ENCODE measurements around the gene SLC51B.
"Not testable (repeated sequence)": the region's sequence is repeated elsewhere in the genome, so short reads cannot be mapped to it uniquely, and the experiment has no call there.

DNA sequence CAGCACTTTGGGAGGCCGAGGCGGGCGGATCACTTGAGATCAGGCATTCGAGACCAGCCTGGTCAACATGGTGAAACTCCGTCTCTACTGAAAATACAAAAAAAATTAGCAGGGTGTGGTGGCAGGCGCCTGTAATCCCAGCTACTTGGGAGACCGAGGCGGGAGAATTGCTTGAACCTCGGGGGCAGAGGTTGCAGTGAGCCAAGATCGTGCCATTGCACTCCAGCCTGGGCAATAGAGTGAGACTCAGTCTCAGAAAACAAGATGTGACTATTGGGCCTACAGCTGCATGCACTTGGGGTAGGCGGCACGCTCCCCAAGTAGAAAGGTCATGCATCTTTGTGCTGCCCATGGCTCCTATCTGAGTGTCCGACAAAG lies 48.6 kb downstream of the SLC51B start:
- TF ChIP-seq, protein P1, sequence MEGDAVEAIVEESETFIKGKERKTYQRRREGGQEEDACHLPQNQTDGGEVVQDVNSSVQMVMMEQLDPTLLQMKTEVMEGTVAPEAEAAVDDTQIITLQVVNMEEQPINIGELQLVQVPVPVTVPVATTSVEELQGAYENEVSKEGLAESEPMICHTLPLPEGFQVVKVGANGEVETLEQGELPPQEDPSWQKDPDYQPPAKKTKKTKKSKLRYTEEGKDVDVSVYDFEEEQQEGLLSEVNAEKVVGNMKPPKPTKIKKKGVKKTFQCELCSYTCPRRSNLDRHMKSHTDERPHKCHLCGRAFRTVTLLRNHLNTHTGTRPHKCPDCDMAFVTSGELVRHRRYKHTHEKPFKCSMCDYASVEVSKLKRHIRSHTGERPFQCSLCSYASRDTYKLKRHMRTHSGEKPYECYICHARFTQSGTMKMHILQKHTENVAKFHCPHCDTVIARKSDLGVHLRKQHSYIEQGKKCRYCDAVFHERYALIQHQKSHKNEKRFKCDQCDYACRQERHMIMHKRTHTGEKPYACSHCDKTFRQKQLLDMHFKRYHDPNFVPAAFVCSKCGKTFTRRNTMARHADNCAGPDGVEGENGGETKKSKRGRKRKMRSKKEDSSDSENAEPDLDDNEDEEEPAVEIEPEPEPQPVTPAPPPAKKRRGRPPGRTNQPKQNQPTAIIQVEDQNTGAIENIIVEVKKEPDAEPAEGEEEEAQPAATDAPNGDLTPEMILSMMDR (conservative IDR thresholded peaks at IDR 0.05 in 1 of 2, IDR thresholded peaks at IDR 0.05 in 1 of 2; ENCODE audit: extremely low read depth in 1 of 2, insufficient read depth in 1 of 2, low read depth in 1 of 2, low read length in 2 of 2): not testable (repeated sequence)
- not testable (repeated sequence) for TF ChIP-seq EZH2 (IDR thresholded peaks at IDR 0.05; ENCODE audit: borderline replicate concordance, low read length)

Measured in mammary epithelial cell (primary cell).